Activated CD4-positive, alpha-beta T cell treated with anti-CD3 and anti-CD28 coated beads for 36 hours (primary cell): ENCODE results near the gene NGEF. TPM values are rescaled to one million over a fixed set of nuclear protein-coding genes. Genes with fewer than 3 reads are reported as not detected.

ENCODE experiments used
- ATAC-seq: fragments of 200-7000 bp; cut with Tn5 transposase; one replicate; pipeline ENCODE4 v1.10.0; 2021; ENCODE audit warnings: mild to moderate bottlenecking, moderate library complexity
- CTCF ChIA-PET: fragments of 350-600 bp; sonication (Branson Sonifier 250); formaldehyde crosslinking; loops from one replicate; lab custom pipeline; 2021; ENCODE audit warnings: antibody characterized with exemption; lab: Charles Lee
- POLR2A ChIA-PET: fragments of 350-600 bp; sonication (Branson Sonifier 250); formaldehyde crosslinking; loops from one replicate; lab custom pipeline; 2021; ENCODE audit warnings: antibody characterized with exemption, inconsistent platforms; lab: Charles Lee
- DNase-seq: peaks from one replicate; pipeline ENCODE4 v3.0.0-alpha.2; 2020
- H3K27ac Mint-ChIP-seq: one replicate; pipeline ENCODE4 v1.8.0; 2021; ENCODE audit warnings: mixed read lengths
- H3K27me3 Mint-ChIP-seq: one replicate; pipeline ENCODE4 v1.8.0; 2021; ENCODE audit warnings: mixed read lengths
- H3K36me3 Mint-ChIP-seq: one replicate; pipeline ENCODE4 v1.8.0; 2021; ENCODE audit warnings: low read depth, mixed read lengths
- H3K4me1 Mint-ChIP-seq: one replicate; pipeline ENCODE4 v1.8.0; 2021; ENCODE audit warnings: mixed read lengths
- H3K4me3 Mint-ChIP-seq: one replicate; pipeline ENCODE4 v1.8.0; 2021; ENCODE audit warnings: mild to moderate bottlenecking, moderate library complexity, mixed read lengths
- H3K9me3 Mint-ChIP-seq: one replicate; pipeline ENCODE4 v1.8.0; 2021; ENCODE audit warnings: low read depth, mixed read lengths
- intact Hi-C, 2 experiments: fragments of 100-400 bp; cut with DNase I in 1 of 2; cut with micrococcal nuclease in 1 of 2; formaldehyde crosslinking; loops; one replicate each; pipeline versions ENCODE4 v1.14.2 to v1.15.1; 2022 to 2024; cut with DNase I, micrococcal nuclease
- total RNA-seq, 2 experiments: library from RNA; stranded (reverse); gene quantifications; one replicate each; pipeline ENCODE4 v1.2.3, GENCODE V29; 2021

The NGEF gene
- total RNA-seq, 2 experiments from 2014 or later, result 1.5 to 2.0 TPM

DNA sequence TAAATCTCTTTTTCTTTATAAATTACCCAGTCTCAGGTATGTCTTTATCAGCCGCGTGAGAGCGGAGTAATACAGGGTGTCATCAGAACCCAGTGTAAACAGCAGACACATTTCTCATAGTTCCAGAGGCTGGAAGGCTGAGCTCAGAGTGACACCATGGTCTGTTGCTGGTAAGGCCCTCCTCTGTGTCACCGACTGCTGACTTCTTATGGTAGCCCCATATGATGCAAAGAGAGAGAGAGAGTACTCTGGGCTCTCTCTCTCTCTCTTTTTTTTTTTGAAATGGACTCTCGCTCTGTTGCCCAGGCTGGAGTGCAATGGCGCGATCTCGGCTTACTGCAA, 83.0 kb downstream of the NGEF start:
- Mint-ChIP-seq H3K27me3 (peaks cover 51% of the 10 kb centered on the region), H3K4me3 (no peak overlapping the region), H3K4me1 (peaks cover 17% of the 10 kb centered on the region), H3K9me3 (no peaks in the 10 kb centered on the region), H3K36me3 (no peaks in the 10 kb centered on the region), H3K27ac (no peak overlapping the region)
- CTCF ChIA-PET, result no interaction called here
- ATAC-seq (peak; percentile 21), DNase-seq (no peak)
- POLR2A ChIA-PET, result no interaction called here
- intact Hi-C loops, result no loop called here

DNA sequence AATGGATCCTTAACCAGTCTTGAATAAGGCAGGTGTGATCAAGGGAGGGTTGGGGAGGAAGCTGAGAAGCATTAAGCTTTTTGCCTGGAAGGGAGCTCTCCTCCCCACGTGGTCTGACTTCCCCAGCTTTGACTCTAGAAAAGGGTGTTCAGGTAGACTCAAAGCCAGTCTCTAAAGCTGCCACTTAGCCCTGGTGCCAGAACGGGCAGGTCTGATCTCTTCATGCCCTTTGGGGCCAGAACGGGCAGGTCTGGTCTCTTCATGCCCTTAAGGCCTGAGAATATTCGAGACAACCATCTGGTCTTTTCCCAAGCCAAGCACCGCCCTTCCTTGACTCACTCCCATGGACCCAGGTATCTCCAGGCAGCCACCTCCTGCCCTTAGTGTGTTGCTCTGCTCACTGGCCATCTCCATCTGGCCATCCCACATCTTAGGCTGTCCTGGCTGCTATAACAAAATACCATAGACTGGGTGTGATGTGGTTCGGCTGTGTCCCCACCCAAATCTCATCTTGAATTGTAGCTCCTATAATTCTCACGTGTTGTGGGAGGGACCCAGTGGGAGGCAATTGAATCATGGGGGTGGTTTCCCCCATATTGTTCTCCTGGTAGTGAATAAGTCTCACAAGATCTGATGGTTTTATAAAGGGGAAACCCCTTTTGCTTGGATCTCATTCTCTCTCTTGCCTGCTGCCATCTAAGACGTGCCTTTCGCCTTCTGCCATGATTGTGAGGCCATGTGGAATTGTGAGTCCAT, 83.6 kb downstream of the NGEF start:
- peak; percentile 50 for ATAC-seq
- Mint-ChIP-seq H3K9me3 (no peaks in the 10 kb centered on the region), H3K4me1 (peaks cover 17% of the 10 kb centered on the region), H3K27ac (no peak overlapping the region), H3K4me3 (peak overlapping the region; percentile 38), H3K36me3 (no peaks in the 10 kb centered on the region), H3K27me3 (peaks cover 54% of the 10 kb centered on the region)
- CTCF ChIA-PET, result interaction anchor here (0.6 to 0.9 kb wide), 3 partner anchors 102 to 252 kb away, joined by 3 to 4 read pairs (median 3); no protein-coding TSS in a partner anchor
- intact Hi-C loops, result loop anchor here in 1 of 2 experiments (2.0 kb wide), 1 partner anchor 53 kb away; no protein-coding TSS in a partner anchor
- POLR2A ChIA-PET, result no interaction called here
- peak; percentile 22 for DNase-seq

DNA sequence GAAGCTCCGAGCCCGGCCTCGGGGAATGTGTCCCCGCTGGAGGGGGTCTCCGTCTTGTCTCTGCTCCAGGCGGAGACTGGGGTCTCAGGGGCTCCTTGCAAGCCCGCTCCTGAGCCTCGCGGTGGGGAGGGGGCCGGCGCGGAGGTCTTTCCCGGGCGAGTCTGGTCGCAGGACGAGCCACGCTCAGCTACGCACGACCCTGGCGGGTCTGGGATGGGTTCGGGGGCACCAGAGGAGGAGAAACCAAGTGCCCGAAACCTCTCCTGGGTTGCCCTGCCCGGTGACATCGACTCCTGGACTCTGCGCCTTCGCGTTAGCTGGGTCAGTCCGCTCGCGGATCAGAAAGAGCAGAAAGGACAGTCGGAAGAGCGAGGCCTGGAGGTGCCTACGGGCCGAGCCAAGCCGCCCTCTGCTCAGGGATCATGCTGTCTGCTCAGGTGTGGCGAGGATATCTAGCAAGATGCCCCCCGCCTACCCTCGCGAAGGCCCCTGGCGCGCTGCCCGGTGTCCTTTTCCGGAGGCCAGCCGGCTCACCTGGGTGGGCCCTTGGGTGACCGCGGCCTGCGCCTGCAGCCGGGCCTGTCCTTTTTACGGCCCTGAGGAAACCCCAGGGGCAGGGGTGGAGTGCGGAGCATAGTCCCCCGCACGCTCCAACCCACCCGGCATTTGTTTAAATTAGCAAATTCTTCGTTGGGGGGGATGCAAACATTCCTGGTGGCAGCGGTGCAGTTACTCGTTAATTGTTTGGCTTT, 84.3 kb downstream of the NGEF start:
- intact Hi-C loops, result loop anchor here in 1 of 2 experiments (2.0 kb wide), 1 partner anchor 52 kb away; no protein-coding TSS in a partner anchor
- no peaks in the 10 kb centered on the region for H3K36me3 Mint-ChIP-seq
- no peaks in the 10 kb centered on the region for H3K9me3 Mint-ChIP-seq
- H3K4me3 Mint-ChIP-seq, result peak overlapping the region; percentile 38
- H3K4me1 Mint-ChIP-seq, result peaks cover 17% of the 10 kb centered on the region
- ChIA-PET POLR2A (no interaction called here), CTCF (interaction anchor here (0.6 to 0.9 kb wide), 4 partner anchors 8 to 251 kb away, joined by 3 to 4 read pairs (median 3); no protein-coding TSS in a partner anchor)
- H3K27ac Mint-ChIP-seq, result no peak overlapping the region
- ATAC-seq (no peak), DNase-seq (no peak)
- peaks cover 57% of the 10 kb centered on the region for H3K27me3 Mint-ChIP-seq

DNA sequence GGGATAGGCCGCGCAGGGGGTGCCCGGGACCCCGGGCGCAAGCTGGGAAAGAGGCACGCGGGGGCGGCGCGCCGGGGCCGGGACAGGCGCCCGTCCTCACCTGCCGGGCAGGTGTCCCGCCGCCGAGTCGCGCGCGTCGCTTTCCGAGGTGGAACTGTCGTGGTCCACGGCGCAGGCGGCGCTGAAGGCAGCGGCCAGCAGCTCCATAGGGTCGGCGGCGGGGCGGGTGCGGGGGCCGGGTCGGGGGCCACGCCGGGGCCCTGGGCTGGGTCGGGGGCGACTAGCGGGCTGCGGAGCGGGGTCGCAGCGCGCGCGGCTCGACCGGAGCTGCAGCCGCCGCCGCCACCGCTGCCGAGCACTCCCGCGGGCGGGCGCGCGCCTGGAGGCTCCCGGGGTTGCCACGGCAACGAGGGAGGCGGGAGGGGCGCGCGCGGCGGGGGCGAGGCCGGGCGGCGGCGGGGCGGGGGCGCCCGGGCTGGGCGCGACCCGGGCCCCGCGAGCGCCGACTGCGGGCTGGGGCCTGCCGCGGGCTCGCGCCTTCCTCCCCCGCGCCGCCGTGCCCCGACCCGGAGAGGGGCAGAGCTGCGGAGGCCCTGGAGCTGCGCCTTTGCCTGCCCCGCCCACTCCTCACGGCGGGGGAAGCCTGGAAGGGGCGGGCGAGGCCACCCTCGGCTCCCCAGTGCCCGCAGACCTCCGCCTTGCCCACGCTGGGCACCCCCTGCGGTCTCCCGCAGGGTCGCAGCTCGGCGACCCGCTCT, 85.1 kb downstream of the NGEF start:
- no peak overlapping the region for H3K27ac Mint-ChIP-seq
- POLR2A ChIA-PET, result no interaction called here
- peak; percentile 27 for ATAC-seq
- H3K9me3 Mint-ChIP-seq, result no peaks in the 10 kb centered on the region
- CTCF ChIA-PET, result interaction anchor here (0.6 to 0.8 kb wide), 2 partner anchors 9 to 269 kb away, joined by 3 read pairs; no protein-coding TSS in a partner anchor
- H3K4me3 Mint-ChIP-seq, result no peak overlapping the region
- H3K36me3 Mint-ChIP-seq, result no peaks in the 10 kb centered on the region
- DNase-seq, result peak; percentile 37
- H3K4me1 Mint-ChIP-seq, result peaks cover 17% of the 10 kb centered on the region
- intact Hi-C loops, result loop anchor here in 1 of 2 experiments (2.0 kb wide), 1 partner anchor 51 kb away; no protein-coding TSS in a partner anchor
- peaks cover 59% of the 10 kb centered on the region for H3K27me3 Mint-ChIP-seq

DNA sequence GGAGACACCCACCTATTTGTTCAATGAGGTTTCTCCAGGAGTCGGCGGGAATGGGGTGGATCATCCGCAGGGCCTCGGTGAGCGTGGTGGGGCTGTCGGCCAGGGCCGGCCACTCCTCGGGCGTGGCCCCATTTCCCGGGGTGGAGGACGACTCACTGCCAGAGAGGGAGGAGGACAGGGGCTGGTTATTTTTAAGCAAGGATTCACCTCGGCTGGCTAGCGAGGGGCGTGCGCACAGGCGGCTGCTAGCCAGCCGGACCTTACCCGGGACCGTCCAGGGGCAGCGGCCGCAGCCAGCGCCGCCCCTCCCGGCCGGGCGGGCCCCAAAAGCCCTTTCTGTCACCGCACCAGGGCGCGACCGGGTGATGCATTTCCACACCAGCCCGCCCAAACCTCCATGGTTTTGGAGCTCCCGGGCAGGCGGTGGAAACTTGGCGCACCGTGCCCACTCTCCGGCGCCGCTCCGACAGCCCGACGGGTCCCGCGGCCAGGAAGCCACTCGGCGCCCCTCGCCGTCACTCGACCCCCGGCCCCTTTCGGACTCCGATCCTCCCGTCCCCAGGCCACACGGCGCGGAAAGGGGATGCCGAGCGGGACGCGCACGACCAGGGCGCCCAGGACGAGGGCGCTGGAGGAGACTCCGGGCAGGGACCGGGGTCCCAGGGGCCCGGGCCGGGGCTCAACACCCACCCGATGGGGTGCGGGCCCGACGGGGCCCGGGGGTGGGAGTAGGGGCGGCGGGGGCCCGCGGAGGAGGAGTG, 85.8 kb downstream of the NGEF start:
- no peak overlapping the region for H3K27ac Mint-ChIP-seq
- no peaks in the 10 kb centered on the region for H3K36me3 Mint-ChIP-seq
- DNase-seq (peak; percentile 28), ATAC-seq (no peak)
- H3K4me1 Mint-ChIP-seq, result peaks cover 17% of the 10 kb centered on the region
- H3K4me3 Mint-ChIP-seq, result peak overlapping the region; percentile 33
- intact Hi-C loops, result no loop called here
- POLR2A ChIA-PET, result interaction anchor here (0.6 kb wide), 1 partner anchor 320 kb away, joined by 3 read pairs; no protein-coding TSS in a partner anchor
- CTCF ChIA-PET, result interaction anchor here (0.6 to 0.8 kb wide), 2 partner anchors 9 to 268 kb away, joined by 3 read pairs; no protein-coding TSS in a partner anchor
- peaks cover 59% of the 10 kb centered on the region for H3K27me3 Mint-ChIP-seq
- no peaks in the 10 kb centered on the region for H3K9me3 Mint-ChIP-seq

DNA sequence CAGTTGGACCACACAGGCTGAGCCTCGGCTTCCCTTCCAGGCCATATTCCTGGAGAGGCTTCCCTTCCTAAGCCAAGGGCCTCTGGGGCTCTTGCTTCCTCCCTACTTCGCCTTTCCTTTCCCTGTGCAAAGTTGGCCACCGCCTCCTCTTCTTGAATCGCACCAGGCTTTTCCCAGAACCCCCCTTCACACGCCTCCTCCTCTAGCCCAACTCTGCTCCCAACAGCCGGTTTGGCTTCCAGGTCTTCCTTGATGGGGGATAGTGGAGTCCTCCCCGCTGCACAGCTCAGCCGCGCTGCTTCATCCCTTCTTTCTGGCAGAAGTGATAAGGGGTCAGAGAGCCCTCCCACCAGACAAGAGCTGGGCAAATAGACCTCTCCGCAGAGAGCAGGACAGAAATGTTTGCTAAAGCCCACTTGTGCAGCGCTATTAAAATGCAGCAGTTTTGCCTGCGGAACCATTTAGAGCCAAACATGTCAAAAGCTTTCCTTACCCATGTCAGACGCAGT, 86.6 kb downstream of the NGEF start:
- CTCF ChIA-PET, result no interaction called here

DNA sequence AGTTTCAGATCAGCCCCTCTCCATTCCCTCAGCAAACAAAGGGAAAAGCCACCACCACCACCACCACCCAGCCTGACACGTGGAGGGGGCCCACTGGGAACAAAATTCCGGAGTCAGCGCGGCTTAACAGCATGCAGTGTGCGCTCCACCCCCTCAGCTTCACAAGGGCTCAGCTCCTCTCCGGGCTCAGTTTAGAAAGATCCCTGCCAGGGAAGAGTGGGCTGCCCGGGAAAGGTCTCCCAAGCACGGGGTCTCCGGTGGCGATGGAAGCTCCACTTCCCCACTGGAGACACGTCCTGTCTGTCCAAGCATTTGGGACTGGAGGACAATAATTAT, 87.3 kb downstream of the NGEF start:
- no peaks in the 10 kb centered on the region for H3K36me3 Mint-ChIP-seq
- H3K27me3 Mint-ChIP-seq, result peaks cover 54% of the 10 kb centered on the region
- intact Hi-C loops, result no loop called here
- POLR2A ChIA-PET, result no interaction called here
- H3K9me3 Mint-ChIP-seq, result no peaks in the 10 kb centered on the region
- DNase-seq (no peak), ATAC-seq (no peak)
- CTCF ChIA-PET, result interaction anchor here (0.7 kb wide), 1 partner anchor 323 kb away, joined by 3 read pairs; no protein-coding TSS in a partner anchor
- peaks cover 17% of the 10 kb centered on the region for H3K4me1 Mint-ChIP-seq
- no peak overlapping the region for H3K4me3 Mint-ChIP-seq
- no peak overlapping the region for H3K27ac Mint-ChIP-seq

More for the DNA sequence above, 86.6 kb downstream of the NGEF start:
- H3K27ac Mint-ChIP-seq, result no peak overlapping the region
- DNase-seq, result no peak
- H3K27me3 Mint-ChIP-seq, result peaks cover 59% of the 10 kb centered on the region
- no peaks in the 10 kb centered on the region for H3K36me3 Mint-ChIP-seq
- intact Hi-C loops, result no loop called here
- H3K4me3 Mint-ChIP-seq, result peak overlapping the region; percentile 33
- POLR2A ChIA-PET, result interaction anchor here (0.6 kb wide), 1 partner anchor 321 kb away, joined by 3 read pairs; no protein-coding TSS in a partner anchor
- H3K9me3 Mint-ChIP-seq, result no peaks in the 10 kb centered on the region
- H3K4me1 Mint-ChIP-seq, result peaks cover 17% of the 10 kb centered on the region
- ATAC-seq, result no peak

DNA sequence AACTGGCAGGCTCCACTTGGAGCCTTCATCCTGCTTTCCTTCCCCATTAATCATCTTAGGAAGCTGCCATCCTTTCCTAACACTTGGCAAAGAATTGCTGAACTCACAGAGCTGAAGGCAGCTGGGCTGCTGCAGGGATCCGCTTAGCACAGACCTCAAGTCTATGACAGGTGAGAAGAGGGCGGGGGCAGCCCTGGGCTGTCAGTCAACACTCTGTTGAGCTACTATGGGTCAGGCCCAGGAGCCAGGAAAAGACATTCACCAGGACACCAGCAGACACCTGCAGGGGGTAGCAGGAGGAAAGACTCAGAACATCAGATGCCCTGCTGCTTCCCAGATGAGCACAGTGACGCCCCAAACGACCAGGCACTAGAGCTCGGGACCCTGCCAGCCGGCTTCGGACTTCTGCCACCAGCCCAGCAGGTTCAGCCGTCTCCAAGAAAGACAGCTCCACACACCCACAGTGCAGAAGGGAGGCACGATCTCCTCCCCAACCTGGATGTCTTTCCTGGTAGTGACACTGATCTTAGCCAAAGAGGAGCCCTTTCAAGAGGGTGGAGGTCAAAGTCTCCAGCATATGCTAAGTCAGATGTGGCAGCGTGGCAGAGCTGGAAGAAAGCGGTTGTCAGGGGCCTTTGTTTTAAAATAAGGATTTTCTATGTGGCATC, 87.8 kb downstream of the NGEF start:
- POLR2A ChIA-PET, result no interaction called here
- Mint-ChIP-seq H3K27me3 (peaks cover 56% of the 10 kb centered on the region), H3K4me1 (peaks cover 17% of the 10 kb centered on the region), H3K36me3 (no peaks in the 10 kb centered on the region), H3K9me3 (no peaks in the 10 kb centered on the region), H3K4me3 (no peak overlapping the region), H3K27ac (no peak overlapping the region)
- intact Hi-C loops, result no loop called here
- DNase-seq (no peak), ATAC-seq (no peak)
- CTCF ChIA-PET, result interaction anchor here (0.7 kb wide), 1 partner anchor 322 kb away, joined by 3 read pairs; no protein-coding TSS in a partner anchor

DNA sequence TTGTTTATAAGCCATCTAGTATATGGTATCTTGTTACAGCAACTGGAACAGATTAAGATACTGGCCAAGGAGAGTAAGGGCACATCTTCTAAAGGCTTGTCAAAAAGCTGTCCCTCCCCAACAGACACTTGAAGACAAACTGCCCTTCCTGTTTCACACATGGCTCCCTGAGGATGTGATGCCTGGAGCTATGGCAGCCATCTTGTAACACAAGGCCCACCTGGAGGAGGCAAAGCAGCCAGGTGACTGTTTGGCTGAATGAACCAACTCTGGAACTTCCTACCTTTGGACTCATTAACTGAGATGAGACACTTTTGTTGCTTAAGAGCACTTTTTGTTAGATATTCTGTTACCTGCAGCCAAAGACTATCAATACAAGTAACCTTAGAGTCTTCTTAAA, 88.6 kb downstream of the NGEF start:
- H3K27ac Mint-ChIP-seq, result no peak overlapping the region
- ATAC-seq, result no peak
- intact Hi-C loops, result no loop called here
- no peaks in the 10 kb centered on the region for H3K36me3 Mint-ChIP-seq
- CTCF ChIA-PET, result no interaction called here
- POLR2A ChIA-PET, result no interaction called here
- peaks cover 53% of the 10 kb centered on the region for H3K27me3 Mint-ChIP-seq
- H3K9me3 Mint-ChIP-seq, result no peaks in the 10 kb centered on the region
- no peak overlapping the region for H3K4me3 Mint-ChIP-seq
- no peak for DNase-seq
- H3K4me1 Mint-ChIP-seq, result peaks cover 11% of the 10 kb centered on the region

DNA sequence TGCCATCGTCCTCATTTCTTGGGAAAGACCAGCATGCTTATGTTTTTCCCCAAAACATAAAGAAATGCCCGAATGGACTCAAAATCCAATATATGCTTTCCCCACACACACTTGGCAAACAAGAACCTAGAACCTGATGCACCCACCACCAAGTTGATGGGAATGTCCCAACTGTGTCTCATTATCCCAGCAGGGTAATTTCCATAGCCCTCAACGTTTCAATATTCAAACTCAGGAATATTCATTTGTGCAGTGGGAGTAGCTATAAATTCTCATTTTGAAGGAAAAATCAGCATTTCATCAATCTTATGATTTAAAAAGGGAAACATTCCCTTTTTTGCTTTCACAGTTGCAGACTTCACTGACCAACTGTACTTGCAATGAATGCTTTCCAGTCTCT, 92.3 kb downstream of the NGEF start:
- H3K4me3 Mint-ChIP-seq, result no peak overlapping the region
- H3K36me3 Mint-ChIP-seq, result no peaks in the 10 kb centered on the region
- ATAC-seq, result no peak
- intact Hi-C loops, result no loop called here
- H3K4me1 Mint-ChIP-seq, result no peaks in the 10 kb centered on the region
- no peak overlapping the region for H3K27ac Mint-ChIP-seq
- POLR2A ChIA-PET, result no interaction called here
- DNase-seq, result no peak
- CTCF ChIA-PET, result no interaction called here
- peaks cover 51% of the 10 kb centered on the region for H3K27me3 Mint-ChIP-seq
- H3K9me3 Mint-ChIP-seq, result no peaks in the 10 kb centered on the region
